HG03460 (cell line): ENCODE results near the gene PDE9A.

ENCODE experiments used
- ATAC-seq: cut with Tn5 transposase; IDR thresholded peaks from one replicate; pipeline ENCODE4 v1.9.1; 2021; ENCODE audit not compliant: unreplicated experiment

PDE9A gene

DNA sequence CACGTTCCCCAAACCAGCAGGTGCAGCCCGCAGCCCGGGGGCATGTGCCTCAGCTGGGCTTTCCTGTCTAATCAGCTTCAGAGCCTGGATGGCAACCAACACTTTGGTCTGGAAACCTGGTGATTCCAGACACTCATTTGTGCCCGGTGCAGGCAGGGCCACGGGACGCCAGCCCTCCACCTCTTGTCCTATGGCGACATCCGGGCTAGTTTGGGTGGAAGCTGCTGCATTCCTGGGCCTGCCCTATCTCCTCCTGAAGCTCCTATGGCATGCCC, 114.1 kb downstream of the PDE9A start:
- ATAC-seq: no peak

DNA sequence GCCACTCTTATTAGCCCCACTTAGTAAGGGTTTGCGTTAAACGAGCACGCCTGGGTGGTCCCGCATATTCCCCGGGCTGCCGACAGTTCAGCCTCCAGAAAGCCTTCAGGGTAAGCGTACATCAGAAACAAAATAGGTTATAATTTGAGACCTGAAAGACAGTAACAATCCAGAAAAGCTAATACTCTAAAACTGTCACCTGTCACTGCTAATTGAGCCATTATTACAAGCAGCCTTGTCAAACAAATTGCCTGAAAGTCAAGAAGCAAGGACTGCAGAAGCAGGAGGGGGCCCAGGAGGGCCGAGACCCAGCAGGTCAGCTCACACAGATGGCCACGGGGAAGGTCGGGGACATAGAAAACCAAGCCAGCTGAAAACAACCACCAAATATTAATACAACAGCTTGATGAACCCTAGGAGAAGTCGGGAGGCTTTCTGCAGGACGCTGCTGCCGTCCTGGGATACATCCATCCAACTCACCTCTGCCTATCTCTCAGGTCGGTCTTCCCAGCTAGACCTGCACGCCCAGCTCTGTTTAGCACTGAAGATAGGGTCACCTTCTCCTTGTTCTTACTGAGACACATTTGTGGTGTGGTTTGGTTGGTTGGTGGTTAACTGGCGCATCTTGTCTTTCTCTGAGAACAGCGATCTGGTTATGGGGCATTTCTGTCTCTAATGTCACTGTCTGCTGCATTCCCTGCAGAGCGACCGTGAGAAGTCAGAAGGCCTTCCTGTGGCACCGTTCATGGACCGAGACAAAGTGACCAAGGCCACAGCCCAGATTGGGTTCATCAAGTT, 115.1 kb downstream of the PDE9A start:
- no peak for ATAC-seq

DNA sequence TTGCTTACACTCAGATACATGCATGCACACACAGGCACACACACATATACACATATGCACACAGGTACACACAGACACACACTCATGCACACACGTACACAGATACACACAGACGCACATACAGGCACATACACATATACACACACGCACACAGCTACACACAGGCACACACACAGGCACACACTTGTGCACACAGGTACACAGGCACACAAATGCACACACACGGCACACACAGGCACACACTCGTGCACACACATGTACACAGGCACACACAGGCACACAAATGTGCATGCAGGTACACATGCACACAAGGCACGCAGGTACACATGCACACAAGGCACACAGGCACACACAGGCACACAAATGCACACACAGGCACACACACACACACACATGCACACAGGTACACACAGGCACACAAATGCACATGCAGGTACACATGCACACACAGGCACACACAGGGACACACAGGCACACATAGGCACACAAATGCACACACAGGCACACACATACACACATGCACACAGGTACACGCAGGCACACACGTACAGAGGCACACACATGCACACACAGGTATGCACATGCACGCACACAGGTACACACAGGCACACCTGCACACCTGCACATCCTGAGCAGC, 115.9 kb downstream of the PDE9A start:
- ATAC-seq: no peak

DNA sequence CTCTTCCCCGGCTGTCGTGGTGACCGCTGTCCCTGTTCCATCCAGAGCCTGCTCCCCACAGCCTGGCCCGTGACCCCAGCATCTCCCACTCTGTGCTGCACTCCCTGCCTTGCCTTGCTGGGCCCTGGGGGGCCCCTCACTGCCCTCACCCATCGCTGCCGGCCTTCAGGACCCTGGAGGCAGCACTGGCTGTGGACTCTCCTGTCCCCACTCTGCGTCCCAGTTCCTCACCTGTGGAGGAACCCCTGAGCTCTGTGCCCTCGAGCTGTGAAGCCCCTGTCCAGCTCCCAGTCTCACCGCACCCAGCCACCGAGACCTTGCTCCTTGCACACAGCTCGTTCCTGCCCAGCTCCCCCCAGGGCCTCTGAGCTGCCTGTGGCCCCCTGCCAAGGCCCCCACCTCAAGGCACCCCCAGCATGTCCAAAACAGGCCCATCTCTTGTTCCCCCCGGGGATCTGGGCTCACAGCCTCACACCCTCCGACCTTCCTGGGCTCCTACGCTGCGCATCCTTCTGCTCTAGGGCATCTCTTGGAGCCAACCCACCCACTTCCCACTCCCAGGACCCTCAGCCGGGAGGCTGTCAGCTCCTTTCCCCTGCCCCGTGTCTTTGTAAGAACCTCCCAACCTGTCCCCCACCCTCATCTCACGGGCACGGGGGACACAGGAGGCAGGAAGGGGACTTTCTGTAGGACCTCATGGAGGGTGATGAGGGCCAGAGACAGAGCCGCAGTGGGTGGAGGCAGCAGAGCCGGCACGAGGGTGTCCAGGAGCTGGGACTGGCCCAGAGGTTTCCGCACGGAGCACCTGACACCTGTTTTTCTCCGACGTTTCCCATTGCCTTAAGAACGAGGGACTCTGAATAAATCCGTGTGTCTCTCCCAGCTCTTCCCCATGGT, 116.6 kb downstream of the PDE9A start:
- ATAC-seq: no peak

DNA sequence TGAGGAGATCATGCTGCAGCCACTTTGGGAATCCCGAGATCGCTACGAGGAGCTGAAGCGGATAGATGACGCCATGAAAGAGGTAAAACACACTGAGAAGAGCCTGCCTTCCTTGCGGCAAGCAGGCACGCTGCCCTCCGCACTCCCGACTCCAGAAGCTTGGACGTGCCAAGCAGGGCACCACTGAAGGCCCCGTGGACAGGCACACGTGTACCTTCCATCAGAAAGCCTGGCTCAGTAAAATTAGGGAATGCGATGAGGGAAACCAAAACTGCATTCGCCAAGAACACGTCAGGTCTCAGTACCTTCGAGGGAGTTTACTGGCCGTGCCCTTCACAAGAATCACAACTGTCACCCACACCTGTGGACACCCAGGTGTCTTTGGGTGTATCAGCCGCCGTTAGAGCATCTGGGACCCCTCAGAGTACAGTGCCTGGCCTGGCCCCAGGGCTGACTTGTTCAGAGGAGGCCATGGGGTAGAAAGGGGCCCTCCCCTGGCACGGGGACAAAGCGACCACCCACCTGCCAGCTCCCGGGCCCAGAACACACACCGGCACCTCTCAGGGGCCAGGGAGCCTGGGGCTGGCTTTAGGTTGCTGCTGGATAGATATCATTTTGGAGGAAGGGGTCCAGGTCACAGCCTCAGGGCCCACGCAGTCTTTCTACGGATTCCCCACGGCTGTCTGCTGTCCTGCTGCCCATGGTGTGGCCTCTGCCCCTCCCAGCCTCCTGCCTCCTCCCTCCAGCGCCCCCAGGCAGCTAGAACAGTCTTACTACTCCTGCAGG, 117.5 kb downstream of the PDE9A start:
- no peak for ATAC-seq

DNA sequence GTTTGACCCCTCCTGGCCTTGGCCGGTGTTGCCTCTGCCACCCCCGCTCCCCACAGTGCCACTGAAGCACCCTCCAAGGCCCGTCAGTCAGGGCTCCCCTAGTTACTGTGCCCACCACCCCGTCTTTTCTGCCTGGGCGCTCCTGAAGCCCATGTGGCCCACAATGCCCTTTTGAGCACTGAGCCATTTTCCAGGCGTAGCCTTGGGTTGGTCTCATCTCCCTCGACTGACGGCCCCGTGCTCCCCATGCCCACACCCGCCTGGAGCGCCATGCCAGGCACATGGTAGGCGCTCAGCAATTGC, 118.0 kb downstream of the PDE9A start:
- no peak for ATAC-seq

DNA sequence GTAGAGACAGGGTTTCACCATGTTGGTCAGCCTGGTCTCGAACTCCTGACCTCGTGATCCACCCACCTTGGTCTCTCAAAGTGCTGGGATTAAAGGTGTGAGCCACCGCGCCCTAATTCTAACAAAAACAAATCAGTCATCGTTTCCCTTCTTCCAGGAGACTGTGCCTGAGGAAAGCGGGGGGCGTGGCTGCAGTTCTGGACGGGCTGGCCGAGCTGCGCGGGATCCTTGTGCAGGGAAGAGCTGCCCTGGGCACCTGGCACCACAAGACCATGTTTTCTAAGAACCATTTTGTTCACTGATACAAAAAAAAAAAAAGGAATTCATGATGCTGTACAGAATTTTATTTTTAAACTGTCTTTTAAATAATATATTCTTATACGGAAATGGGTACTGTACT, 121.7 kb downstream of the PDE9A start:
- ATAC-seq: no peak

DNA sequence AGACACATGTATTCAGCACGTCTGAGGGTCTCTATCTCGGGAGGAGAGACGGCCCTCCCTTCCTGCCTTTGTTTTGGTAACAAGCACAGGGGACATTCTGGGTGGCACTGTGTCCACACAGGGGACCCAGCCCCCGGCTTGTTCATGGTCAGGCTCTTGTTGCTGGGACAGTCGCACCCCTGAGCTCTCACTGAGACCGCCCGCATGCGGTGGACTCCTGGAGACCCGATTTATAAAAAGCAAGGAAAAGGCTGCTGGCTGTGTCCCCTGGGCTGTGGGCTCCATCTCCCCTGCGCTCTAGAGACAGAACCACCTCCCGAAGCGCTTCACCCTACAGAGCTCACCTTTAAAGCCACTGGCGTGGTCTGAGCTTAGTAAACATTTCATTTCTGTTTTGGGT, 122.5 kb downstream of the PDE9A start:
- ATAC-seq: no peak

DNA sequence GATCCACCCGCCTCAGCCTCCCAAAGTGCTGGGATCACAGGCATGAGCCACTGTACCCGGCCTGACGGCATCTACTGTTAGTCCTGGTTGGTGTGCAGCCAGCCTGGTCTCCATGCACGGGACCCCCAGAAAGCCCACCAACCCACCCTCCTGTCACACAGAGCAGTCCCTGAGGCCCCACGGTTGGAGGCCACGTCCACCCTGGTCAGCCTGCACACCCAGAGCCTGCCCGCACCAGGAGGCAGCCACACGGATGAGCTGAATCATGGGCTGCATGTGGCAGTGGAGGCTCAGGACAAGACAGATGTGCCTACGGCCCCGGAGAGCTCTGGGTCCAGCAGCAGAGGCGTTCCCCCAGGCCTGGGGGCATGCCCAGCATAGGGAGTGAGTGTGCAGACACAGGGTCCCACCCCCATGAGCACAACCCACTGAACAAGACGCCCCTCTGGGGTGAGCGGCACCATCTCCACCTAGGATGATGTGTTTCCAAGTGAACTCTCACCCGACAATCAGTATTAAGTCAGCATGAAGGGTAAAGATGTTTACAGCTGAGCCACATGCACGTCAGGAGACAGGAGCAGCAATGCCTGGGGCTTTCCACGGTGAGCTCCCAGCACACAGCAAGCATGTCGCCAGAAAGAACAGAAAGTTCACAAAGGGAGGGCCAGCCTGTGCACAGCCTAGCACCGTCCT, 123.8 kb downstream of the PDE9A start:
- ATAC-seq: no peak

DNA sequence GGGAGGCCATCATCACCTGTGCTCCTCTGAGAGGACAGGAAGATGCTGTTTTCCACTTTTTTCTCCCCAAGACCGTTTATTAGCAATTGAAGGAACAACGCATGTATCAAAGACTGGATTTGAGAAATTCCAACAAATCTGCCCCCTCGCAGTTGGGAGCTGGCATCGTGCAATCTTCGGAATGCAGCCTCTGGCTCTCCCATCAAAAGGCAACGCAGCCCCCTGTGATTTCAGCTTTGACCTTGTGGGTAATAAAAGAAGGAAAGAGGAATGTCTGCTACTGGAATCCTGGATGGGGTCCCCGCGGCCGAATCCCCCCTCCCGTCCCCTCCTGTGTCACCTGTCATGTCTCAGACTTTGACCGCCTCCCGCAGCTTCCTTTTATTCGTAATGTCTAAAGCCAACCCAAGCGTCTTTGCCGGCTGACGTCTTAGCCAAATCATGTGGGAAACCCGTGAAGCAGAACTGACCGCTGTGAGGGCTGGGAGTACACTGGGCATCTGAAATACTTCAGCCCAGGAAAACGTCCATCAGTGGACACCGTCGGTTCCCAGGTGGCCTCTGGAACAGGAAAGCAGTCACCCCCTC, 124.4 kb downstream of the PDE9A start:
- ATAC-seq: no peak

DNA sequence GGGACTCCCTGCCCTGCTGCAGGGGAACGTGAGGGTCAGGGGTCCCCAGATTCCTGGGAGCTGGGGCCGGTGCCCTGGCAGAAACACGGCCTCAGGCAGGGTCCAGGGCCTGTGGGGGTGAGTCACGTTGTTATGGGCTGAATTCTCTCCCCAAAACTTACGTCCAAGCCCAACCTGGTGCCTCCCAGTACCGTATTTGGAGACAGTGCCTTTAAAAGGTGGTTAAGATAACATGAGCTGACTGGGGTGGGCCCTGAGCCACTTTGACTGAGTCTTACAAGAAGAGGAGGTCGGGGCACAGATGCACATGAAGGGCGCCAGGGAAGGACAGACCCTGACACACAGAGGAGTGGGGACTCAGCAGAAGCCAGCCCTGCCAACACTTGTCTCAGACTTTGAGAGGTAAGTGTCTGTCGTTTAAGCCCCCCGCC, 126.0 kb downstream of the PDE9A start:
- no peak for ATAC-seq

DNA sequence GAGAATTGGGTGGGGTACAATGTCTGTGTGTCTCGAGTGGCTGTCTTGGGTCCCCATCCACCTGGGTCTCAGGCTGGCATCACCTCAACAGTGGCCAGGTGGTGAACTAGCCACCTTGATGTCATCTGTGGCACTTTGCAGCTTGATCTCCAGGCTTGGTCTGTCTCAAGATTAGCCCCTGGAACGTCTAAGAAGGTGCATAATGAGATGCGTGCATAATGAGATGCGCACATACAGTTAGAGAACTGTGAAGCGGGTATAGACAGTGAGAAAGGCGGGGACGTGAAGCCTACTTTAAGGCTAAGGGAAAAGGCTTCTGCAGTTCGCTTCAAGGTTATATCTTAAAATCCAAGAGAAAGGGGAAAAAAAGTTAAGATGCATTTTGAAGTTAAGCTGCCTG, 127.2 kb downstream of the PDE9A start:
- no peak for ATAC-seq

DNA sequence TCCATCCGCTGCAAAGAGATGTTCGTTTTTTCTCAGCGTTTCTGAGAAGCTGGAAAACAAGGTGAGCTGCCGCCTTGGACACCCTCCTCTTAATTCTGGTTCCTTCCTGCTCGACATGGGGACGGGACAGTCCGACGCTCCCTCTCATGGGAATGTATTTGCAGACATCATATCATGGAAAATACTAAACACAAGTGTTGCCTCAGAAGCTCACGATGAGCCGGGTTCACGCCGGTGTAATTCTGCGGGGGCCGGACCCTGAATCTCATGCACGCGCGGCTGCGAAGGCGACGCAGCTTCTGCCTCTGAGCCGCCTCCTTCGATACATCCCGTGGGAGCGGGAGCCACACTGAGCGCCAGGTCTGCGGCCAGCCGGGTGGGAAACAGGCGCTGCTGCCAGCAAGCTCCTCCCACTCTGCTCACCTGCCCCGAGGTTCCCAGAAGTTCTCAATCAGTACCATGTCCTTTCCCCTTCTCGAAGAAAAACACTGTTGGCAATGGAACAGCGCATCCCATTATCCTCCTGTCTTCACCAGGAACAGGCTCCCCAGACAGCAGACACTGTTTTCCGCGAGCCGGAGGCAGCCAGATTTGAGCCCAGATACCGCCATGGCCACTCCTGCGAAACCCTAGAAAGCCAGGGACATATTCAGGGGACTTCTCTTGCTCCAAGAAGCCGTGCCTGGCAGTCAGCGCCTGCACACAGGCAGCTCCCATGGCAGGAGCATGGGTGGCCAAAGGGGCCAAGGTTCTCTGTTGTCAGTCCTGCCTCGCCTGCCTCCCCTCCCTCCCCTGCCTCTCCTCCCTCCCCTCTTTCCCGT, 127.9 kb downstream of the PDE9A start:
- no peak for ATAC-seq

DNA sequence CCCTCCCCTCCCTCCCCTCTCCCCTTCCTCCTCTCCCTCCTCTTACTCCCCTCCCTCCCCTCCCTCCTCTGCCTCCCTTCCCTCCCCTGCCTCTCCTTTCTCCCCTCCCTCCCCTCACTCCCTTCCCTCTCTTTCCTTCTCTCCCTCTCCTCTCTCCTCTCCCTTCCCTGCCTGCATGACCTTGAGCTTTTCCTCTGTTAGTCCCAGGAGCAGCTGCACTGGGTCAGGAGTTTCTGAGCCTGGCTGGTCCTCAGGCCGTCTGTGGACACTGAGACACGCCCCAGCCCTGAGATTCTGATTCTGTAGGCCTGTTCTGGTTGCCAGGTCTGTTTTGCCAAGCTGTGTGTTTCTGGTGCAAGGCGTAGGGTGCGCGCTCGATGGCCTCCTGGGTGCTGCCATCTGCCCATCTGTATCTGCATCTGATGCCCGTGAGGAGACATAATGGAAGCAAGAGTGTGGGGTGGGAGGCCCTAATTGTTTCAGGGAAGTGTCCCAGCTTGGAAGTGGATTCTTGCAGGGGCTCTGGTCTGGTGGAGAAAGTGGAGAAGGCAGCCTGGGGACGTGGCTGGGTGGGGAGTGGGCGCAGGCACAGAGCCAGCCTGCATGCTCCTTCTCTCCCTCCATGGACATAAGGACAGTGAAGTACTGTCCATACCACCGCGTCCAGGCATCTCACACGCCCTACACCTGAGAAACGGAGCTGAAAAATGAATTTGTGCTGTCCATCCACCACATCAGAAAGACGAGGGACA, 128.7 kb downstream of the PDE9A start:
- ATAC-seq: no peak

DNA sequence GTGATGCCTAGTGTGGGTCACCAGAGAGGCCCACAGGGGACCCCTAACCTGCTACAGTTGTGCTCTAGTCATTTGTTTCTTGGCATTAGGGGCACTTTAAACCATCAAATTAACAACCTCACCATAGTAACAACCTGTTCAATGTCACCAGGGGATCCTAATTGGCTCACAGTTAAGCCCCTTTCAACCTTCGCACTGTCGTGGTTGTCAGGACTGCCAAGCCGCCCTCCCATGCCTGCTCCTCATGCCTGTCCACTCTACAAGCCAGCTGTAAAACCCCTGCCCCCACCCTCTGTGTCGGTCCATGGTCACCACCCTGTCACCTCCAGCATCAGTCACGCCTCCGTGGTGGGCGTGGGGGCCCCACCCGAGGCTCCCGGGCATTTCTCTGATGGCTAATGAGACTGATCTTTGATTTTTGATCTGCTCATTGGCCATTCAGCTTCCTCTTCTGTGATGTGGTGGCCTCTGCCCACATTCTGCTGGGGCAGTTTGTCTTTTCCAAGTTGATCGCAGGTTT, 129.4 kb downstream of the PDE9A start:
- ATAC-seq: no peak

DNA sequence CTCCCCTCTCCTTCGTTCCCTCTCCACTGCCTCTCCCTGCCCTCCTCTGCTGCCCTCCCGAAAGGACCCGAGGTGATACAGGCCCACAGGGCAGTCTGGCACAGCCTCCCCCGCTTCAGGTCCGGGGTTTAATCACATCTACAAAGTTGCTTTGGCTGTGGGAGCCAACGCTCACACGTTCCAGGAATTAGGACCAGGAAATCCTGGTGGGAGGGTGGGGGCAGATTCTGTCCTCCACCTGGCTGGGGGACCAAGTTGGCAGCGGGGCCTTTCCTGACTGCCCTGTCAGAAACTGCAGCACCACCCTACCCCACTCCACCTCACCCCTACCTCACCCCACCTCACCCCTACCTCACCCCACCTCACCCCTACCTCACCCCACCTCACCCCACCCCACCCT, 130.9 kb downstream of the PDE9A start:
- ATAC-seq: no peak

DNA sequence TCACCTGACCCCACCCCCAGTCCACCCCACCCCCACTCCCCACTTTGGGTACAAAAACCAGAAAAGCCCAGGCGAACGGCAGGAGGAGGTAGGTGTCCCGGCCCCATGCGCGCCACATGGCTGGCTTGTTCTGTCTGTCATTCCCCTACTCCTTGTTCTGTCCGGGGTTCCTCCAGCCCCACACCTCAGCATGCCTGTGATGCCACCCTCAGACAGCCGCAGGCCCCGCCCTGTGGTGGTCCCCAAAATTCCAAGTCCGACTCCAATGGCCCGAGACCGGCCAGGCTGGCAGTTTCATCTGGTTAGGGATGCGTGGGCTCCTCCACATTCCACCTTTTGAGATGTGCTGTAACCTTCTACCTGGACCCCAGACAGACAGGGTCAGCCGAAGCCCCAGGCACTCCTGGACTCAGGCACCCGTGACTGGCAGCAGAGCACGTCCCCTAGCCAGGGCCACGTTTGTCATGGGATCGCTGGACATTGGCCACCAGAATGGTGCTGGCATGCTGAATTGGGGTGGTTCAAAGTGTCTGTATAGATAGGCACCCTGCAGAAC, 131.6 kb downstream of the PDE9A start:
- ATAC-seq: no peak

DNA sequence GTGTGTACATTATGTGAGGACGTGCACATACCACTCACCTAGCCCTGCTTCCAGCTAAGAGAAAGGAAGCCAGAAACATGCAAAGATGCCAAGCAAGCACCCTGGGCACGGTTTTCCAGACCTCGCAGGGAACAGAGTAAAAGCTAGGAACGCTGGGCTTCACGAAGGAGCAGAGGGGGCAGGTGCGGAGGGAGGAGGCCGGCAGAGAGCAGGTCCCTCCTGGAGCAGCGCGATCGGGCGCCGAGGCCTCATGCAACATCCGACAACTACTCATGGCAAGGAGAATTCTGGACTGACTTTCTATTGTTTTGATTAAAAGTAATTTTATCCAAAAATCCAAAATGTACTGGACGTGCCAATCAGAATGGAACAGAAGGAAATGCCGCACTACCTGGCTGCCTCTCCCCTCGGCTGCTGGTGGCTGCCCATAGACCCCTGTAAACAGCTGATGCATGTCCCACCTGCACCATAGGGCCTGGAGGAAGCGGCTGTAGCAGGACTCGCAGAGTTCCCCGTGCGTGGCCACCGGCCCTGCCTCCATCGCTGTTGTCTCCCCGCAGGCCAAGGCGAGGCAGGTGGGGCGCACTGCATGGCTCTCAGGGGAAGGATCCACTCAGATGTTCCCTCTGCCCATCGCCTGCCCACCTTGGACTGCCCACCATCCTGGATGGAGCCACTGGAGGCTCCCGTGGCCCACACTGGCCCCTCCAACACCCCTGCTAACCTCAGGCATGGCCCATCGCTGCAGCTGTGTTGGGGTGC, 132.4 kb downstream of the PDE9A start:
- ATAC-seq: no peak
